Upper lobe of left lung (tissue), 4 donors: ENCODE results near the gene CNTNAP2.

Source experiments
- EP300 ChIP-seq, 4 donors: sonication (generic); formaldehyde crosslinking; IDR thresholded peaks; one replicate each; pipeline ENCODE4 v1.5.1; 2017; ENCODE audit warnings: antibody characterized with exemption in 4 of 4, control low read depth in 2 of 4
- POLR2A ChIP-seq, 4 donors: fragments of 450-650 bp; IDR thresholded peaks; one replicate each; pipeline ENCODE4 v1.5.1; 2016 to 2017; ENCODE audit warnings: antibody characterized with exemption in 4 of 4, mild to moderate bottlenecking in 2 of 4
- POLR2AphosphoS5 ChIP-seq, 2 donors: sonication (generic); formaldehyde crosslinking; IDR thresholded peaks; one replicate each; pipeline ENCODE4 v1.5.1; 2017; ENCODE audit warnings: antibody characterized with exemption in 2 of 2
- TF ChIP-seq, protein P1 (sequence below), 6 experiments: fragments of 450-650 bp in 4 of 6; fragments of 200-600 bp in 2 of 6; sonication (generic) in 2 of 6; IDR thresholded peaks; one replicate each; pipeline ENCODE4 v1.5.1; 2016 to 2019; ENCODE audit warnings: antibody characterized with exemption in 6 of 6

DNA sequence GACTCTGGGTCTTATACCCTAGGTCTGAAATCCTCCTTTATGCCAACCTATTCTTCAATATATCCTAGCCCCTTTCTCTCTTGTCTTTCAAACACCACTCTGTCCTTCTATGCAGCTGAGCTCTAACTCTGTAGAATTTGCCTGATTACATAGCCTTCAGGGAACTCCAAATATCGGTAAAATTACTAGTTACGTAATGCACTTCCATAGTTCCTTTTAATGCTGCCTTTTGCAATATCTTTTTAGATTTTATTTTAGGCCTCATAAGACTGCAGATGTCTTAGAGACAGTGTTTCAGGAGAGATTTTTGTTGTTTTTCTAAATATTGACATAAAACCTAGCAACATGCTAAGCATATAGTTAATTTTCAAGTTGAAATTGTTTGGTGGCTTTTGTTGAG lies 924.8 kb downstream of the CNTNAP2 start:
- TF ChIP-seq, protein P1, sequence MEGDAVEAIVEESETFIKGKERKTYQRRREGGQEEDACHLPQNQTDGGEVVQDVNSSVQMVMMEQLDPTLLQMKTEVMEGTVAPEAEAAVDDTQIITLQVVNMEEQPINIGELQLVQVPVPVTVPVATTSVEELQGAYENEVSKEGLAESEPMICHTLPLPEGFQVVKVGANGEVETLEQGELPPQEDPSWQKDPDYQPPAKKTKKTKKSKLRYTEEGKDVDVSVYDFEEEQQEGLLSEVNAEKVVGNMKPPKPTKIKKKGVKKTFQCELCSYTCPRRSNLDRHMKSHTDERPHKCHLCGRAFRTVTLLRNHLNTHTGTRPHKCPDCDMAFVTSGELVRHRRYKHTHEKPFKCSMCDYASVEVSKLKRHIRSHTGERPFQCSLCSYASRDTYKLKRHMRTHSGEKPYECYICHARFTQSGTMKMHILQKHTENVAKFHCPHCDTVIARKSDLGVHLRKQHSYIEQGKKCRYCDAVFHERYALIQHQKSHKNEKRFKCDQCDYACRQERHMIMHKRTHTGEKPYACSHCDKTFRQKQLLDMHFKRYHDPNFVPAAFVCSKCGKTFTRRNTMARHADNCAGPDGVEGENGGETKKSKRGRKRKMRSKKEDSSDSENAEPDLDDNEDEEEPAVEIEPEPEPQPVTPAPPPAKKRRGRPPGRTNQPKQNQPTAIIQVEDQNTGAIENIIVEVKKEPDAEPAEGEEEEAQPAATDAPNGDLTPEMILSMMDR (IDR thresholded peaks at IDR 0.05), result no peak
- TF ChIP-seq POLR2A (IDR thresholded peaks at IDR 0.05) (no peak), EP300 (IDR thresholded peaks at IDR 0.05) (no peak), POLR2AphosphoS5 (IDR thresholded peaks at IDR 0.05) (no peak)
